SK-N-SH treated with all-trans-retinoic acid at 6 μM for 48 hours (cell line): Measurements from ENCODE around the gene EGFL7.

Experiments used
- ARNTL ChIP-seq: fragments of 450-650 bp; formaldehyde crosslinking; IDR thresholded peaks from 2 replicates; pipeline ENCODE4 v1.5.0; 2020; ENCODE audit warnings: low read depth, mild to moderate bottlenecking, moderate library complexity, borderline replicate concordance
- ESRRG ChIP-seq: fragments of 250-450 bp; sonication (Bioruptor Pico); IDR thresholded peaks from 2 replicates; pipeline ENCODE4 v1.6.1; 2021; ENCODE audit warnings: mild to moderate bottlenecking
- ISL1 ChIP-seq: fragments of 250-450 bp; sonication (Bioruptor Pico); IDR thresholded peaks from 2 replicates; pipeline ENCODE4 v2.1.2; 2022; ENCODE audit warnings: mild to moderate bottlenecking, moderate library complexity
- OSR1 ChIP-seq: fragments of 250-450 bp; sonication (Bioruptor Pico); IDR thresholded peaks from 2 replicates; pipeline ENCODE4 v1.8.0; 2022; ENCODE audit warnings: moderate library complexity, mild to moderate bottlenecking, inconsistent platforms
- RARB ChIP-seq: fragments of 250-450 bp; sonication (Bioruptor Pico); IDR thresholded peaks from 2 replicates; pipeline ENCODE4 v1.8.0; 2021; ENCODE audit warnings: mild to moderate bottlenecking, moderate library complexity
- SNAI2 ChIP-seq: fragments of 250-450 bp; sonication (Bioruptor Pico); IDR thresholded peaks from 2 replicates; pipeline ENCODE4 v1.5.0; 2020; ENCODE audit warnings: mild to moderate bottlenecking, moderate library complexity
- TCF4 ChIP-seq: fragments of 250-450 bp; sonication (Bioruptor Pico); IDR thresholded peaks from 2 replicates; pipeline ENCODE4 v1.8.0; 2021; ENCODE audit warnings: mild to moderate bottlenecking, moderate library complexity, borderline replicate concordance
- ZFP30 ChIP-seq: fragments of 450-650 bp; formaldehyde crosslinking; IDR thresholded peaks from 2 replicates; pipeline ENCODE4 v1.5.0; 2022; ENCODE audit warnings: mild to moderate bottlenecking, moderate library complexity
- TF ChIP-seq, protein P1 (sequence below): fragments of 250-450 bp; sonication (Bioruptor Pico); IDR thresholded peaks from 2 replicates; pipeline ENCODE4 v1.8.0; 2020; ENCODE audit warnings: mild to moderate bottlenecking, moderate library complexity, borderline replicate concordance
- TF ChIP-seq, protein P2 (sequence below): fragments of 250-450 bp; sonication (Bioruptor Pico); IDR thresholded peaks from 2 replicates; pipeline ENCODE4 v1.5.0; 2020; ENCODE audit warnings: mild to moderate bottlenecking, moderate library complexity
- TF ChIP-seq, protein P3 (sequence below): fragments of 250-450 bp; sonication (Bioruptor Pico); IDR thresholded peaks from 2 replicates; pipeline ENCODE4 v1.5.1; 2020; ENCODE audit warnings: low read depth, mild to moderate bottlenecking, moderate library complexity

DNA sequence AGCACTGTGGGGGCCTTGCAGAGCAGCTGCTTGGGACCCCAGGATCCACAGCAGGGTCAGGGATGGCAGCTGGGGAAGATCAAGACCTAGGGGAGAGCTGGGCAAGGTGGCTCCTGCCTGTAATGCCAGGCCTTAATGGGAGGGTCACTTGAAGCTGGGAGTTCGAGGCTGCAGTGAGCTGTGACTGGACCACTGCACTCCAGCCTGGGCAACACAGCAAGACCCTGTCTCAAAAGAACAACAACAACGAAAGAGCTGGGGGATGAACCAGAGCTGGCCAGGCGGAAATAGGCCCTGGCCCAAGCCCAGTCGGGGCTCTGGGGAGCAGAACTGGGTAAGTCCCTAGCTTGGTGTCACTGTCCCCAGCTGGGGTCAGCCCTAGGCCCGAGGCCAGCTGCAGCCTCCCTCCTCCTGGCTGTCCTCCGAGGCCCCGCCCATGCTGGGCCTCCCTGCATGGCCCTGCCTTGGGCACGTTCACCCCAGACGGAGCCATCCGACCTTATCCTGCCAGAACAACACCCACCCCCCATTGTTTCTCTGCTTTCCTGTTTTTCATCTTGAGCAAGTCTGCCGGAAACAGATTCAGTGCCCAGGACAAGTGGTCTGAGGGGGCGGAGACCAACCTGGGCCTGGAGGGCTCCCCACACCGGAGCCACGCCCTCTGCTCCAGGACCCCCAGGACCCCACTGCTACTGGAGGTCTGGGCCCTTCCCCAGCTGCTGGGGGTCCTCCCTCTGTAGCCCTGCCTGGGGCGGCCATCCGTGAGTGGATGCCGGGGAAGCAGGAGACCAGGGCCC, 51.6 kb downstream of the EGFL7 start:
- TF ChIP-seq ARNTL (CRISPR knock-in tag) (no peak), RARB (CRISPR knock-in tag) (no peak), TCF4 (CRISPR knock-in tag) (no peak), SNAI2 (CRISPR knock-in tag) (no peak), ISL1 (CRISPR knock-in tag) (no peak), OSR1 (CRISPR knock-in tag) (no peak), ESRRG (CRISPR knock-in tag) (no peak), ZFP30 (CRISPR knock-in tag) (no peak)
- TF ChIP-seq, protein P1, sequence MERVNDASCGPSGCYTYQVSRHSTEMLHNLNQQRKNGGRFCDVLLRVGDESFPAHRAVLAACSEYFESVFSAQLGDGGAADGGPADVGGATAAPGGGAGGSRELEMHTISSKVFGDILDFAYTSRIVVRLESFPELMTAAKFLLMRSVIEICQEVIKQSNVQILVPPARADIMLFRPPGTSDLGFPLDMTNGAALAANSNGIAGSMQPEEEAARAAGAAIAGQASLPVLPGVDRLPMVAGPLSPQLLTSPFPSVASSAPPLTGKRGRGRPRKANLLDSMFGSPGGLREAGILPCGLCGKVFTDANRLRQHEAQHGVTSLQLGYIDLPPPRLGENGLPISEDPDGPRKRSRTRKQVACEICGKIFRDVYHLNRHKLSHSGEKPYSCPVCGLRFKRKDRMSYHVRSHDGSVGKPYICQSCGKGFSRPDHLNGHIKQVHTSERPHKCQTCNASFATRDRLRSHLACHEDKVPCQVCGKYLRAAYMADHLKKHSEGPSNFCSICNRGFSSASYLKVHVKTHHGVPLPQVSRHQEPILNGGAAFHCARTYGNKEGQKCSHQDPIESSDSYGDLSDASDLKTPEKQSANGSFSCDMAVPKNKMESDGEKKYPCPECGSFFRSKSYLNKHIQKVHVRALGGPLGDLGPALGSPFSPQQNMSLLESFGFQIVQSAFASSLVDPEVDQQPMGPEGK (CRISPR knock-in tag) = no peak
- TF ChIP-seq, protein P2, sequence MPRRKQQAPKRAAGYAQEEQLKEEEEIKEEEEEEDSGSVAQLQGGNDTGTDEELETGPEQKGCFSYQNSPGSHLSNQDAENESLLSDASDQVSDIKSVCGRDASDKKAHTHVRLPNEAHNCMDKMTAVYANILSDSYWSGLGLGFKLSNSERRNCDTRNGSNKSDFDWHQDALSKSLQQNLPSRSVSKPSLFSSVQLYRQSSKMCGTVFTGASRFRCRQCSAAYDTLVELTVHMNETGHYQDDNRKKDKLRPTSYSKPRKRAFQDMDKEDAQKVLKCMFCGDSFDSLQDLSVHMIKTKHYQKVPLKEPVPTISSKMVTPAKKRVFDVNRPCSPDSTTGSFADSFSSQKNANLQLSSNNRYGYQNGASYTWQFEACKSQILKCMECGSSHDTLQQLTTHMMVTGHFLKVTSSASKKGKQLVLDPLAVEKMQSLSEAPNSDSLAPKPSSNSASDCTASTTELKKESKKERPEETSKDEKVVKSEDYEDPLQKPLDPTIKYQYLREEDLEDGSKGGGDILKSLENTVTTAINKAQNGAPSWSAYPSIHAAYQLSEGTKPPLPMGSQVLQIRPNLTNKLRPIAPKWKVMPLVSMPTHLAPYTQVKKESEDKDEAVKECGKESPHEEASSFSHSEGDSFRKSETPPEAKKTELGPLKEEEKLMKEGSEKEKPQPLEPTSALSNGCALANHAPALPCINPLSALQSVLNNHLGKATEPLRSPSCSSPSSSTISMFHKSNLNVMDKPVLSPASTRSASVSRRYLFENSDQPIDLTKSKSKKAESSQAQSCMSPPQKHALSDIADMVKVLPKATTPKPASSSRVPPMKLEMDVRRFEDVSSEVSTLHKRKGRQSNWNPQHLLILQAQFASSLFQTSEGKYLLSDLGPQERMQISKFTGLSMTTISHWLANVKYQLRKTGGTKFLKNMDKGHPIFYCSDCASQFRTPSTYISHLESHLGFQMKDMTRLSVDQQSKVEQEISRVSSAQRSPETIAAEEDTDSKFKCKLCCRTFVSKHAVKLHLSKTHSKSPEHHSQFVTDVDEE = no peak
- TF ChIP-seq, protein P3, sequence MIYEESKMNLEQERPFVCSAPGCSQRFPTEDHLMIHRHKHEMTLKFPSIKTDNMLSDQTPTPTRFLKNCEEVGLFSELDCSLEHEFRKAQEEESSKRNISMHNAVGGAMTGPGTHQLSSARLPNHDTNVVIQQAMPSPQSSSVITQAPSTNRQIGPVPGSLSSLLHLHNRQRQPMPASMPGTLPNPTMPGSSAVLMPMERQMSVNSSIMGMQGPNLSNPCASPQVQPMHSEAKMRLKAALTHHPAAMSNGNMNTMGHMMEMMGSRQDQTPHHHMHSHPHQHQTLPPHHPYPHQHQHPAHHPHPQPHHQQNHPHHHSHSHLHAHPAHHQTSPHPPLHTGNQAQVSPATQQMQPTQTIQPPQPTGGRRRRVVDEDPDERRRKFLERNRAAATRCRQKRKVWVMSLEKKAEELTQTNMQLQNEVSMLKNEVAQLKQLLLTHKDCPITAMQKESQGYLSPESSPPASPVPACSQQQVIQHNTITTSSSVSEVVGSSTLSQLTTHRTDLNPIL (CRISPR knock-in tag) = no peak
